ENCODE results near the gene UBE3C.

The UBE3C gene

GRCh38 chr7:157241631-157242030 lies 102.9 kb downstream of the UBE3C start:
- H3K9me3 ChIP-seq (ENCODE audit: control insufficient read depth, low read length), result no peaks in the 10 kb centered on the region
- H3K79me1 ChIP-seq (replicated peaks; ENCODE audit: low read length, poor library complexity, severe bottlenecking), result peaks cover 36% of the 10 kb centered on the region
- no peak overlapping the region for H2AK5ac ChIP-seq (ENCODE audit: low read length, severe bottlenecking)
- H3K36me3 ChIP-seq (ENCODE audit: control insufficient read depth in 1 of 2, insufficient read depth in 2 of 2, low read depth in 1 of 2, low read length in 2 of 2), result peaks cover 33 to 59% of the 10 kb centered on the region in 2 experiments
- H3K4me2 ChIP-seq (ENCODE audit: low read length, poor library complexity, severe bottlenecking), result no peak overlapping the region
- no peak overlapping the region for H4K91ac ChIP-seq (ENCODE audit: low read length)
- no peak overlapping the region for H3K4me3 ChIP-seq (ENCODE audit: insufficient read depth in 1 of 2, low read depth in 1 of 2, low read length in 2 of 2)
- H3K27me3 ChIP-seq (ENCODE audit: control insufficient read depth in 1 of 2, insufficient read depth in 1 of 2, low read length in 2 of 2), result no peaks in the 10 kb centered on the region
- no peak overlapping the region for H2BK120ac ChIP-seq (ENCODE audit: low read depth, low read length)
- H2BK15ac ChIP-seq (ENCODE audit: low read depth, poor library complexity, severe bottlenecking), result no peak overlapping the region
- no peak overlapping the region for H3K14ac ChIP-seq (ENCODE audit: low read length in 2 of 2)
- H3K4me1 ChIP-seq (ENCODE audit: control insufficient read depth, insufficient read depth, low read depth, low read length), result peaks cover 5% of the 10 kb centered on the region
- no peak overlapping the region for H3K27ac ChIP-seq (ENCODE audit: low read length, poor library complexity, severe bottlenecking)
- no peak overlapping the region for H2AFZ ChIP-seq (ENCODE audit: low read depth, low read length)
- H2BK12ac ChIP-seq (ENCODE audit: low read length in 2 of 2), result no peak overlapping the region
- no peak overlapping the region for H3K9ac ChIP-seq (ENCODE audit: low read length)
- H2BK5ac ChIP-seq (ENCODE audit: low read depth, low read length, poor library complexity, severe bottlenecking), result no peak overlapping the region
- WGBS, result 97% methylated on average over 5 of the region's 5 CpGs
- H4K8ac ChIP-seq (ENCODE audit: low read length), result no peak overlapping the region
- no peak for DNase-seq
- H3K18ac ChIP-seq (ENCODE audit: low read depth in 1 of 2, low read length in 2 of 2), result no peak overlapping the region
- H3K4ac ChIP-seq (ENCODE audit: low read depth in 1 of 2, low read length in 2 of 2), result no peak overlapping the region
- H3K23ac ChIP-seq (ENCODE audit: low read length in 2 of 2), result no peak overlapping the region

- Histone ChIP-seq H2BK15ac (ENCODE audit: low read depth, poor library complexity, severe bottlenecking) (no peak overlapping the region), H3K36me3 (ENCODE audit: control insufficient read depth in 1 of 2, insufficient read depth in 2 of 2, low read depth in 1 of 2, low read length in 2 of 2) (peaks cover 41 to 56% of the 10 kb centered on the region in 2 experiments), H3K4me1 (ENCODE audit: control insufficient read depth, insufficient read depth, low read depth, low read length) (peaks cover 3% of the 10 kb centered on the region), H3K27me3 (ENCODE audit: control insufficient read depth in 1 of 2, insufficient read depth in 1 of 2, low read length in 2 of 2) (no peaks in the 10 kb centered on the region), H2BK5ac (ENCODE audit: low read depth, low read length, poor library complexity, severe bottlenecking) (no peak overlapping the region), H3K18ac (ENCODE audit: low read depth in 1 of 2, low read length in 2 of 2) (no peak overlapping the region), H3K9ac (ENCODE audit: low read length) (no peak overlapping the region), H3K14ac (ENCODE audit: low read length in 2 of 2) (no peak overlapping the region), H3K4me2 (ENCODE audit: low read length, poor library complexity, severe bottlenecking) (no peak overlapping the region), H3K4me3 (ENCODE audit: insufficient read depth in 1 of 2, low read depth in 1 of 2, low read length in 2 of 2) (no peak overlapping the region), H3K9me3 (ENCODE audit: control insufficient read depth, low read length) (no peaks in the 10 kb centered on the region), H2AK5ac (ENCODE audit: low read length, severe bottlenecking) (no peak overlapping the region), H2BK120ac (ENCODE audit: low read depth, low read length) (no peak overlapping the region), H3K4ac (ENCODE audit: low read depth in 1 of 2, low read length in 2 of 2) (no peak overlapping the region), H3K27ac (ENCODE audit: low read length, poor library complexity, severe bottlenecking) (no peak overlapping the region), H4K91ac (ENCODE audit: low read length) (no peak overlapping the region), H3K23ac (ENCODE audit: low read length in 2 of 2) (no peak overlapping the region), H2AFZ (ENCODE audit: low read depth, low read length) (no peak overlapping the region), H2BK12ac (ENCODE audit: low read length in 2 of 2) (no peak overlapping the region), H3K79me1 (replicated peaks; ENCODE audit: low read length, poor library complexity, severe bottlenecking) (peaks cover 33% of the 10 kb centered on the region), H4K8ac (ENCODE audit: low read length) (no peak overlapping the region)
- WGBS, result 100% methylated on average over 5 of the region's 6 CpGs
- no peak for DNase-seq
These were observed 106.0 kb downstream of the UBE3C start for GRCh38 chr7:157244516-157245294.

GRCh38 chr7:157246052-157246451 lies 107.3 kb downstream of the UBE3C start:
- H2BK15ac ChIP-seq (ENCODE audit: low read depth, poor library complexity, severe bottlenecking), result no peak overlapping the region

GRCh38 chr7:157248659-157249058 lies 109.9 kb downstream of the UBE3C start:
- no peak overlapping the region for H4K91ac ChIP-seq (ENCODE audit: low read length)
- WGBS, result 99% methylated on average over 11 of the region's 14 CpGs
- H4K8ac ChIP-seq (ENCODE audit: low read length), result no peak overlapping the region
- H3K23ac ChIP-seq (ENCODE audit: low read length in 2 of 2), result peak overlapping the region in 1 of 2 experiments; percentile 86
- no peak for DNase-seq
- no peak overlapping the region for H2BK15ac ChIP-seq (ENCODE audit: low read depth, poor library complexity, severe bottlenecking)
- no peak overlapping the region for H3K4me3 ChIP-seq (ENCODE audit: insufficient read depth in 1 of 2, low read depth in 1 of 2, low read length in 2 of 2)
- H3K9ac ChIP-seq (ENCODE audit: low read length), result no peak overlapping the region
- no peak overlapping the region for H2BK120ac ChIP-seq (ENCODE audit: low read depth, low read length)
- no peak overlapping the region for H3K4me2 ChIP-seq (ENCODE audit: low read length, poor library complexity, severe bottlenecking)
- no peak overlapping the region for H2BK12ac ChIP-seq (ENCODE audit: low read length in 2 of 2)
- no peak overlapping the region for H2AFZ ChIP-seq (ENCODE audit: low read depth, low read length)
- H3K18ac ChIP-seq (ENCODE audit: low read depth in 1 of 2, low read length in 2 of 2), result no peak overlapping the region
- H3K4ac ChIP-seq (ENCODE audit: low read depth in 1 of 2, low read length in 2 of 2), result no peak overlapping the region
- peaks cover 27% of the 10 kb centered on the region for H3K79me1 ChIP-seq (replicated peaks; ENCODE audit: low read length, poor library complexity, severe bottlenecking)
- H2AK5ac ChIP-seq (ENCODE audit: low read length, severe bottlenecking), result no peak overlapping the region
- H2BK5ac ChIP-seq (ENCODE audit: low read depth, low read length, poor library complexity, severe bottlenecking), result no peak overlapping the region
- no peak overlapping the region for H3K27ac ChIP-seq (ENCODE audit: low read length, poor library complexity, severe bottlenecking)
- H3K36me3 ChIP-seq (ENCODE audit: control insufficient read depth in 1 of 2, insufficient read depth in 2 of 2, low read depth in 1 of 2, low read length in 2 of 2), result peaks cover 30 to 55% of the 10 kb centered on the region in 2 experiments
- no peak overlapping the region for H3K14ac ChIP-seq (ENCODE audit: low read length in 2 of 2)
- peaks cover 2% of the 10 kb centered on the region for H3K4me1 ChIP-seq (ENCODE audit: control insufficient read depth, insufficient read depth, low read depth, low read length)
- no peaks in the 10 kb centered on the region for H3K9me3 ChIP-seq (ENCODE audit: control insufficient read depth, low read length)
- no peaks in the 10 kb centered on the region for H3K27me3 ChIP-seq (ENCODE audit: control insufficient read depth in 1 of 2, insufficient read depth in 1 of 2, low read length in 2 of 2)

More at GRCh38 chr7:157246052-157246451, 107.3 kb downstream of the UBE3C start:
- Histone ChIP-seq H3K4ac (ENCODE audit: low read depth in 1 of 2, low read length in 2 of 2) (no peak overlapping the region), H3K23ac (ENCODE audit: low read length in 2 of 2) (no peak overlapping the region), H3K4me3 (ENCODE audit: insufficient read depth in 1 of 2, low read depth in 1 of 2, low read length in 2 of 2) (no peak overlapping the region), H2AFZ (ENCODE audit: low read depth, low read length) (no peak overlapping the region), H3K27ac (ENCODE audit: low read length, poor library complexity, severe bottlenecking) (no peak overlapping the region), H3K79me1 (replicated peaks; ENCODE audit: low read length, poor library complexity, severe bottlenecking) (peaks cover 28% of the 10 kb centered on the region), H2AK5ac (ENCODE audit: low read length, severe bottlenecking) (no peak overlapping the region), H4K8ac (ENCODE audit: low read length) (no peak overlapping the region), H3K36me3 (ENCODE audit: control insufficient read depth in 1 of 2, insufficient read depth in 2 of 2, low read depth in 1 of 2, low read length in 2 of 2) (peaks cover 38 to 55% of the 10 kb centered on the region in 2 experiments), H3K18ac (ENCODE audit: low read depth in 1 of 2, low read length in 2 of 2) (no peak overlapping the region), H2BK12ac (ENCODE audit: low read length in 2 of 2) (no peak overlapping the region), H2BK120ac (ENCODE audit: low read depth, low read length) (no peak overlapping the region), H3K14ac (ENCODE audit: low read length in 2 of 2) (no peak overlapping the region), H3K9ac (ENCODE audit: low read length) (no peak overlapping the region), H3K27me3 (ENCODE audit: control insufficient read depth in 1 of 2, insufficient read depth in 1 of 2, low read length in 2 of 2) (no peaks in the 10 kb centered on the region), H2BK5ac (ENCODE audit: low read depth, low read length, poor library complexity, severe bottlenecking) (no peak overlapping the region), H4K91ac (ENCODE audit: low read length) (no peak overlapping the region), H3K9me3 (ENCODE audit: control insufficient read depth, low read length) (no peaks in the 10 kb centered on the region), H3K4me1 (ENCODE audit: control insufficient read depth, insufficient read depth, low read depth, low read length) (peaks cover 3% of the 10 kb centered on the region), H3K4me2 (ENCODE audit: low read length, poor library complexity, severe bottlenecking) (no peak overlapping the region)
- DNase-seq, result no peak
- 96% methylated on average over 7 of the region's 8 CpGs for WGBS

Measured in mesenchymal stem cell (in vitro differentiated cells and primary cell).